GM13977 (cell line): Measurements from ENCODE around the gene DFFB.

Source experiments
- DNase-seq: peaks from one replicate; pipeline ENCODE4 v3.0.0; 2012; ENCODE audit warnings: low spot score
- in situ Hi-C: fragments of 300-500 bp; cut with MboI; formaldehyde crosslinking; loops from one replicate; pipeline ENCODE4 v1.12.0; 2022; ENCODE audit warnings: low sequenced_read_pairs, low pct_unique_long_range_greater_than_20kb, mixed read lengths, inconsistent platforms; ENCODE audit not compliant: unreplicated experiment
- TF ChIP-seq, protein P1 (sequence below): IDR thresholded peaks from 2 replicates; pipeline ENCODE4 v1.5.1; 2012; ENCODE audit warnings: mild to moderate bottlenecking, control low read depth; ENCODE audit not compliant: insufficient read depth; ENCODE audit errors: extremely low read depth, missing control alignments

DFFB gene

GRCh38 chr1:3814771-3815561 lies 42.3 kb upstream of the DFFB start:
- in situ Hi-C loops: no loop called here
- DNase-seq: no peak
- TF ChIP-seq, protein P1, sequence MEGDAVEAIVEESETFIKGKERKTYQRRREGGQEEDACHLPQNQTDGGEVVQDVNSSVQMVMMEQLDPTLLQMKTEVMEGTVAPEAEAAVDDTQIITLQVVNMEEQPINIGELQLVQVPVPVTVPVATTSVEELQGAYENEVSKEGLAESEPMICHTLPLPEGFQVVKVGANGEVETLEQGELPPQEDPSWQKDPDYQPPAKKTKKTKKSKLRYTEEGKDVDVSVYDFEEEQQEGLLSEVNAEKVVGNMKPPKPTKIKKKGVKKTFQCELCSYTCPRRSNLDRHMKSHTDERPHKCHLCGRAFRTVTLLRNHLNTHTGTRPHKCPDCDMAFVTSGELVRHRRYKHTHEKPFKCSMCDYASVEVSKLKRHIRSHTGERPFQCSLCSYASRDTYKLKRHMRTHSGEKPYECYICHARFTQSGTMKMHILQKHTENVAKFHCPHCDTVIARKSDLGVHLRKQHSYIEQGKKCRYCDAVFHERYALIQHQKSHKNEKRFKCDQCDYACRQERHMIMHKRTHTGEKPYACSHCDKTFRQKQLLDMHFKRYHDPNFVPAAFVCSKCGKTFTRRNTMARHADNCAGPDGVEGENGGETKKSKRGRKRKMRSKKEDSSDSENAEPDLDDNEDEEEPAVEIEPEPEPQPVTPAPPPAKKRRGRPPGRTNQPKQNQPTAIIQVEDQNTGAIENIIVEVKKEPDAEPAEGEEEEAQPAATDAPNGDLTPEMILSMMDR: no peak

GRCh38 chr1:3816331-3817137 lies 40.7 kb upstream of the DFFB start:
- no peak for DNase-seq
- TF ChIP-seq, protein P1: no peak
- in situ Hi-C loops: no loop called here

- in situ Hi-C loops: no loop called here
- TF ChIP-seq, protein P1: no peak
- no peak for DNase-seq
Observed at GRCh38 chr1:3817138-3817740, 40.0 kb upstream of the DFFB start.

GRCh38 chr1:3817821-3818597 lies 39.3 kb upstream of the DFFB start:
- no peak for DNase-seq
- in situ Hi-C loops: no loop called here
- TF ChIP-seq, protein P1: no peak

DNA sequence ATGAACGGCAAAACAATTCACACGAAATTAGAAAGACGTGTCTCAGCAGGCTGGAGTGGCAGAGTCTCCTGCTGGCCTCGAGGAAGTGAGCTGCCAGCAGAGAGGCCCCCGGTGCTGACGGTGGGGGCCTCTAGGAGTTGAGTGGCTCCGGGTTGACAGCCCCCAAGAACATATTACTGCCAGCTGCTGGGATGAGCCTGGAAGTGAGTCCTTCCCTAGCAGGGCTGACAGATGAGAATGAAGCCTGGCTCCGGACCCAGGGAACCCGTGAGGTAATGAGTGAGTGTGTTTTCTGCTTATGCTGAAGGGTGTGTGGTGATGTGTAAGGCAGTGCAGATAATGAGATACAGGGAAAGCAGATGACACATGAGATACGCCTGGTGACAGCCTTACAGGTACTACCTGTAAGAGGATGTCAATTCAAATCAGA lies 37.5 kb upstream of the DFFB start:
- DNase-seq: no peak
- in situ Hi-C loops: no loop called here
- TF ChIP-seq, protein P1: no peak

DNA sequence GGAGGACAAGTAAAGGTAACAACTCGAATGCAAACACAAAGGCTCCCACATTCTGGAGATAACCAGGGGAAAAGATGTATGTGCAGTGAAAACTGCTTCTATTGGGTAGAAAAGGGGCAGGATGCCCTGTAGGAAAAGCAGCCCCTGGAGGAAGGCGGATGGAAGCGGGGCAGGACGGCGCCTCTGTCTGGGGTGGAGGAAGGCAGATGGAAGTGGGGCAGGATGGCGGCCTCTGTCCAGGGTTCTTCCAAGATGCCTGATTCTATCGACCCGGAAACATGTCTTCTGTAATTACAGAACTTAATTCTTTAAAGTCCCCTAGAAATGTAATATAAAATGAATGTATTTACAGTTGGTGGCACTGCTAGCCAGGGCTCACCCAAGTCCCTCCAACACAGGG lies 37.0 kb upstream of the DFFB start:
- TF ChIP-seq, protein P1: no peak
- DNase-seq: no peak
- in situ Hi-C loops: no loop called here
